22Rv1 (cell line): ENCODE measurements around the gene APOC3.

Source experiments
- ZFX ChIP-seq: fragments of 450-650 bp; IDR thresholded peaks from 2 replicates; pipeline ENCODE4 v1.6.1; 2017; ENCODE audit warnings: antibody characterized with exemption, borderline replicate concordance
- TF ChIP-seq, protein P1 (sequence below): fragments of 450-650 bp; IDR thresholded peaks from 2 replicates; pipeline ENCODE4 v1.5.1; 2017; ENCODE audit warnings: mild to moderate bottlenecking

DNA sequence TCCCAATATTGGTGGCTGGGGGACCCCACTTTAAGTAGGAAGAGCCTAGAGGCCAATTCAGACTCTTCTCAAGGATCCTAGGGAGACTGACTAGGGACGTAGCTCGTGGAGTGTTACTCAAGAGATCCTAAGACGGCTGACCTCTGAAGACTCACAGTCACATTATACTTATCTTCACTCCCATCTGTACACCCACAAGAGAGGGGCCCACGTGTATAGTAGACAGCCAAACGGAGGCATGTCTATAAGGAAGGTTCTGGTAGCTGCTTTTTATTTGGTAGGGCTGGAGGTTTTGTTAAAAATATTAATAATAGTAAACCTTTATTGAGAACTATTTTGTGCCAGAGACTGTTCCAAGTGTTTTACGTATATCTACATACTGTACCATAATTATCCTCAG lies 30.6 kb downstream of the APOC3 start:
- TF ChIP-seq, protein P1, sequence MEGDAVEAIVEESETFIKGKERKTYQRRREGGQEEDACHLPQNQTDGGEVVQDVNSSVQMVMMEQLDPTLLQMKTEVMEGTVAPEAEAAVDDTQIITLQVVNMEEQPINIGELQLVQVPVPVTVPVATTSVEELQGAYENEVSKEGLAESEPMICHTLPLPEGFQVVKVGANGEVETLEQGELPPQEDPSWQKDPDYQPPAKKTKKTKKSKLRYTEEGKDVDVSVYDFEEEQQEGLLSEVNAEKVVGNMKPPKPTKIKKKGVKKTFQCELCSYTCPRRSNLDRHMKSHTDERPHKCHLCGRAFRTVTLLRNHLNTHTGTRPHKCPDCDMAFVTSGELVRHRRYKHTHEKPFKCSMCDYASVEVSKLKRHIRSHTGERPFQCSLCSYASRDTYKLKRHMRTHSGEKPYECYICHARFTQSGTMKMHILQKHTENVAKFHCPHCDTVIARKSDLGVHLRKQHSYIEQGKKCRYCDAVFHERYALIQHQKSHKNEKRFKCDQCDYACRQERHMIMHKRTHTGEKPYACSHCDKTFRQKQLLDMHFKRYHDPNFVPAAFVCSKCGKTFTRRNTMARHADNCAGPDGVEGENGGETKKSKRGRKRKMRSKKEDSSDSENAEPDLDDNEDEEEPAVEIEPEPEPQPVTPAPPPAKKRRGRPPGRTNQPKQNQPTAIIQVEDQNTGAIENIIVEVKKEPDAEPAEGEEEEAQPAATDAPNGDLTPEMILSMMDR, result no peak
- TF ChIP-seq ZFX, result no peak
